ENCODE measurements around the gene GRM4. TPM values are rescaled to one million over a fixed set of nuclear protein-coding genes. Genes with fewer than 3 reads are reported as not detected.

The GRM4 gene
- total RNA-seq, 6 experiments from 2014 or later: not detected

GRCh38 chr6:34112126-34112525 lies 33.8 kb downstream of the GRM4 start:
- intact Hi-C loops (cut with DNase I): no loop called here
- Histone ChIP-seq H3K27me3 (no peaks in the 10 kb centered on the region), H3K27ac (no peak overlapping the region), H3K36me3 (no peaks in the 10 kb centered on the region), H3K9me3 (no peaks in the 10 kb centered on the region), H3K4me3 (no peak overlapping the region), H3K4me1 (no peaks in the 10 kb centered on the region)
- no peak for TF ChIP-seq CTCF (IDR thresholded peaks at IDR 0.05)
- TF ChIP-seq POLR2A (IDR thresholded peaks at IDR 0.05): no peak
- DNase-seq (no peak), ATAC-seq (no peak)
- 48% methylated on average over 5 of the region's 5 CpGs for WGBS (ENCODE audit: insufficient coverage, low coverage, low lambda C conversion rate, missing lambda C conversion rate)

GRCh38 chr6:34110610-34111009 lies 35.3 kb downstream of the GRM4 start:
- Histone ChIP-seq H3K27ac (no peak overlapping the region), H3K4me3 (no peak overlapping the region), H3K27me3 (no peaks in the 10 kb centered on the region), H3K36me3 (no peaks in the 10 kb centered on the region), H3K9me3 (no peaks in the 10 kb centered on the region), H3K4me1 (no peaks in the 10 kb centered on the region)
- no peak for DNase-seq
- TF ChIP-seq POLR2A (IDR thresholded peaks at IDR 0.05) (no peak), CTCF (IDR thresholded peaks at IDR 0.05) (no peak)
- intact Hi-C loops (cut with DNase I): no loop called here
- 6% methylated on average over 2 of the region's 6 CpGs for WGBS (ENCODE audit: insufficient coverage, low coverage, low lambda C conversion rate, missing lambda C conversion rate)
- no peak for ATAC-seq

GRCh38 chr6:34108176-34108575 lies 37.7 kb downstream of the GRM4 start:
- no peaks in the 10 kb centered on the region for H3K9me3 ChIP-seq
- WGBS (ENCODE audit: insufficient coverage, low coverage, low lambda C conversion rate, missing lambda C conversion rate): no CpG with 5 or more reads among the region's 9 CpGs
- no peak for TF ChIP-seq POLR2A (IDR thresholded peaks at IDR 0.05)
- TF ChIP-seq CTCF (IDR thresholded peaks at IDR 0.05): no peak
- H3K27me3 ChIP-seq: no peaks in the 10 kb centered on the region
- no peak overlapping the region for H3K4me3 ChIP-seq
- H3K36me3 ChIP-seq: no peaks in the 10 kb centered on the region
- DNase-seq (no peak), ATAC-seq (no peak)
- H3K4me1 ChIP-seq: no peaks in the 10 kb centered on the region
- H3K27ac ChIP-seq: no peak overlapping the region
- intact Hi-C loops (cut with DNase I): no loop called here

- Histone ChIP-seq H3K27me3 (no peaks in the 10 kb centered on the region), H3K4me1 (no peaks in the 10 kb centered on the region), H3K27ac (no peak overlapping the region), H3K9me3 (no peaks in the 10 kb centered on the region), H3K36me3 (no peaks in the 10 kb centered on the region), H3K4me3 (no peak overlapping the region)
- intact Hi-C loops (cut with DNase I): no loop called here
- no CpG with 5 or more reads among the region's 5 CpGs for WGBS (ENCODE audit: insufficient coverage, low coverage, low lambda C conversion rate, missing lambda C conversion rate)
- TF ChIP-seq POLR2A (IDR thresholded peaks at IDR 0.05) (no peak), CTCF (IDR thresholded peaks at IDR 0.05) (no peak)
- DNase-seq (no peak), ATAC-seq (no peak)
Observed at GRCh38 chr6:34106900-34107299, 39.0 kb downstream of the GRM4 start.

- Histone ChIP-seq H3K27me3 (no peaks in the 10 kb centered on the region), H3K4me3 (no peak overlapping the region), H3K27ac (no peak overlapping the region), H3K9me3 (no peaks in the 10 kb centered on the region), H3K36me3 (no peaks in the 10 kb centered on the region), H3K4me1 (no peaks in the 10 kb centered on the region)
- 70% methylated on average over 6 of the region's 6 CpGs for WGBS (ENCODE audit: insufficient coverage, low coverage, low lambda C conversion rate, missing lambda C conversion rate)
- ATAC-seq (no peak), DNase-seq (no peak)
- intact Hi-C loops (cut with DNase I): no loop called here
- TF ChIP-seq CTCF (IDR thresholded peaks at IDR 0.05) (no peak), POLR2A (IDR thresholded peaks at IDR 0.05) (no peak)
Observed at GRCh38 chr6:34106421-34106820, 39.5 kb downstream of the GRM4 start.

All from right lobe of liver (tissue), 6 donors.